CD14-positive monocyte (primary cell): ENCODE measurements around the gene MAP2K1. TPM values are rescaled to one million over a fixed set of nuclear protein-coding genes. Genes with fewer than 3 reads are reported as not detected.

Experiments used
- DNase-seq, 3 donors: peaks; one replicate each; pipeline ENCODE4 v3.0.0-alpha.2; 2011 to 2022
- H2AFZ ChIP-seq: 2 replicates; pipeline ENCODE4 v1.6.0; 2012; ENCODE audit warnings: mild to moderate bottlenecking, low read depth, low read length, inconsistent platforms; ENCODE audit not compliant: insufficient read depth, poor library complexity, severe bottlenecking
- H3K27ac ChIP-seq, 2 donors: 1 replicate in 1 of 2; 2 replicates in 1 of 2; pipeline ENCODE4 v1.5.1; 2012 to 2013; ENCODE audit warnings: low read length in 2 of 2, control low read depth in 1 of 2, inconsistent platforms in 1 of 2, low read depth in 1 of 2, mild to moderate bottlenecking in 1 of 2
- H3K27me3 ChIP-seq, 2 donors: one replicate each; pipeline versions ENCODE4 v1.6.0 to v1.6.1; 2011 to 2013; ENCODE audit warnings: low read length in 2 of 2; ENCODE audit not compliant: control insufficient read depth in 2 of 2, insufficient read depth in 2 of 2
- H3K36me3 ChIP-seq, 2 donors: replicated peaks in 1 of 2; 1 replicate in 1 of 2; 2 replicates in 1 of 2; pipeline versions ENCODE4 v1.5.1 to v1.6.1; 2012 to 2013; ENCODE audit warnings: low read length in 2 of 2, control low read depth in 1 of 2, inconsistent platforms in 1 of 2, mild to moderate bottlenecking in 1 of 2; ENCODE audit not compliant: insufficient read depth in 2 of 2, control insufficient read depth in 1 of 2
- H3K4me1 ChIP-seq, 2 donors: 1 replicate in 1 of 2; 2 replicates in 1 of 2; pipeline versions ENCODE4 v1.5.1 to v1.6.1; 2012 to 2013; ENCODE audit warnings: low read length in 2 of 2, control low read depth in 1 of 2, inconsistent platforms in 1 of 2, mild to moderate bottlenecking in 1 of 2, moderate library complexity in 1 of 2; ENCODE audit not compliant: insufficient read depth in 2 of 2, control insufficient read depth in 1 of 2
- H3K4me2 ChIP-seq: replicated peaks from 2 replicates; pipeline ENCODE3; 2012; ENCODE audit warnings: low read length, moderate library complexity, mild to moderate bottlenecking; ENCODE audit not compliant: poor library complexity, severe bottlenecking; ENCODE audit errors: extremely low read depth
- H3K4me3 ChIP-seq, 3 experiments: fragments of 200-600 bp in 1 of 3; sonication (generic) in 1 of 3; replicated peaks in 1 of 3; 1 replicate in 2 of 3; 2 replicates in 1 of 3; pipeline ENCODE4 v1.5.1; 2011 to 2013; ENCODE audit warnings: low read length in 3 of 3, mild to moderate bottlenecking in 3 of 3, control low read depth in 2 of 3, low read depth in 2 of 3, inconsistent platforms in 1 of 3, moderate library complexity in 1 of 3
- H3K79me2 ChIP-seq: 2 replicates; pipeline ENCODE4 v1.6.0; 2012; ENCODE audit warnings: mild to moderate bottlenecking, control low read depth, inconsistent platforms, low read length, moderate library complexity; ENCODE audit not compliant: insufficient read depth
- H3K9ac ChIP-seq: 2 replicates; pipeline ENCODE4 v1.6.0; 2017; ENCODE audit warnings: low read length, mild to moderate bottlenecking; ENCODE audit not compliant: insufficient read depth, poor library complexity, severe bottlenecking
- H3K9me3 ChIP-seq, 2 donors: replicated peaks in 1 of 2; 1 replicate in 1 of 2; 2 replicates in 1 of 2; pipeline versions ENCODE4 v1.5.1 to v1.6.1; 2012 to 2013; ENCODE audit warnings: low read length in 2 of 2, control low read depth in 1 of 2; ENCODE audit not compliant: control insufficient read depth in 1 of 2, insufficient read depth in 1 of 2
- H4K20me1 ChIP-seq: 2 replicates; pipeline ENCODE4 v1.6.0; 2012; ENCODE audit warnings: mild to moderate bottlenecking, low read length, control low read depth, moderate library complexity; ENCODE audit not compliant: insufficient read depth
- H3K27ac Mint-ChIP-seq, 7 donors: one replicate each; pipeline ENCODE4 v1.8.0; 2020; ENCODE audit warnings: mild to moderate bottlenecking in 7 of 7, mixed read lengths in 7 of 7, moderate library complexity in 6 of 7, inconsistent platforms in 2 of 7
- H3K27me3 Mint-ChIP-seq, 3 donors: one replicate each; pipeline ENCODE4 v1.8.0; 2021 to 2022; ENCODE audit warnings: low read depth in 3 of 3, mild to moderate bottlenecking in 3 of 3, mixed read lengths in 3 of 3, moderate library complexity in 3 of 3, inconsistent platforms in 1 of 3
- H3K36me3 Mint-ChIP-seq, 2 donors: one replicate each; pipeline ENCODE4 v1.8.0; 2020; ENCODE audit warnings: mixed read lengths in 2 of 2, inconsistent platforms in 1 of 2, mild to moderate bottlenecking in 1 of 2
- H3K4me1 Mint-ChIP-seq: one replicate; pipeline ENCODE4 v1.8.0; 2020; ENCODE audit warnings: mild to moderate bottlenecking, mixed read lengths
- H3K4me3 Mint-ChIP-seq, 2 donors: one replicate each; pipeline ENCODE4 v1.8.0; 2020; ENCODE audit warnings: mild to moderate bottlenecking in 2 of 2, mixed read lengths in 2 of 2, moderate library complexity in 1 of 2
- H3K9me3 Mint-ChIP-seq, 7 donors: one replicate each; pipeline ENCODE4 v1.8.0; 2020 to 2022; ENCODE audit warnings: mixed read lengths in 7 of 7, mild to moderate bottlenecking in 6 of 7, moderate library complexity in 6 of 7, inconsistent platforms in 2 of 7
- WGBS: methylation state at CpG from one replicate; pipeline ENCODE4 v1.1.5; 2013; ENCODE audit warnings: missing lambda C conversion rate; ENCODE audit not compliant: insufficient coverage; 5-methylcytosine and 5-hydroxymethylcytosine counted together
- intact Hi-C, 2 donors: fragments of 100-400 bp; cut with micrococcal nuclease; formaldehyde crosslinking; loops; one replicate each; pipeline versions ENCODE4 v1.15.0 to v1.15.1; 2023
- polyA plus RNA-seq, 3 donors: library from polyadenylated mRNA; depleted of rRNA in 1 of 3; unstranded in 2 of 3; stranded (reverse) in 1 of 3; fragments of 300-500 nt in 2 of 3; fragments of >200 nt in 1 of 3; fragmentation: Illumina TruSeq in 2 of 3; gene quantifications; 1 replicate in 2 of 3; 2 replicates in 1 of 3; pipeline ENCODE4 v1.2.3, GENCODE V29; 2012 to 2021
- TF ChIP-seq, protein P1 (sequence below): fragments of 200-600 bp; IDR thresholded peaks from one replicate; pipeline ENCODE4 v1.8.0; 2022; ENCODE audit warnings: antibody characterized with exemption, mild to moderate bottlenecking

MAP2K1 gene
- polyA plus RNA-seq, 3 donors, result 41.3 to 71.1 (median 64.5) TPM

DNA sequence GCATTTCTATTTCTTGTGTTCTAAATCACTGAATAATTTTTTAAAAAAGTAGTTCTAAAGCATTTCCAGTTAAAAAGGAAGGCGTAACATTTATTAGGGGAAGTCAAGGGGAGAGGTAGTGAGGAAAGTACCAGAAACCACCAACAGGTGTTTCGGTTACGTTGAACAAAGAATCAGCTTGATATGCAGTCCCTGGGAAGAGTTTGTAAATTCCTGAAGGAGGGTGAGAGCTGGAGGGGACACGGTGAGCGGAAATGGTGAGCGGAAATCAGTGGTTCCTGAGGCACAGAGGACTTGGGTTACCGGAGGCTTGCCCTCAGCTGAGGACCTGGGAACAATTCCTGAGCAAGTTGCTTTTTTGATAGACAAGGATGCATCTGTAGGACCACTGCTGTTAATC lies 17.8 kb downstream of the MAP2K1 start:
- no peak overlapping the region for H3K27ac ChIP-seq
- WGBS, result 12% methylated on average over 7 of the region's 7 CpGs
- peaks cover 2 to 11% of the 10 kb centered on the region in 2 donors for H3K36me3 ChIP-seq

GRCh38 chr15:66405007-66405406 lies 18.3 kb downstream of the MAP2K1 start:
- H3K4me1 ChIP-seq, result peaks cover 44 to 69% of the 10 kb centered on the region in 2 donors
- H3K9me3 ChIP-seq, result no peaks in the 10 kb centered on the region
- DNase-seq, result no peak
- peaks cover 2 to 9% of the 10 kb centered on the region in 2 donors for H3K36me3 ChIP-seq
- no peak overlapping the region for H3K27ac ChIP-seq
- no CpG with 5 or more reads among the region's 2 CpGs for WGBS
- H2AFZ ChIP-seq, result no peak overlapping the region
- no peaks in the 10 kb centered on the region for H3K27me3 ChIP-seq
- peaks cover 80% of the 10 kb centered on the region for H3K4me1 Mint-ChIP-seq
- H3K9me3 Mint-ChIP-seq, result peaks cover 0 to 2% (median 0%) of the 10 kb centered on the region in 7 donors
- no peaks in the 10 kb centered on the region for H3K27me3 Mint-ChIP-seq
- H3K36me3 Mint-ChIP-seq, result peaks cover 16 to 29% of the 10 kb centered on the region in 2 donors
- peak overlapping the region; percentile 56 for H3K4me2 ChIP-seq
- TF ChIP-seq, protein P1, sequence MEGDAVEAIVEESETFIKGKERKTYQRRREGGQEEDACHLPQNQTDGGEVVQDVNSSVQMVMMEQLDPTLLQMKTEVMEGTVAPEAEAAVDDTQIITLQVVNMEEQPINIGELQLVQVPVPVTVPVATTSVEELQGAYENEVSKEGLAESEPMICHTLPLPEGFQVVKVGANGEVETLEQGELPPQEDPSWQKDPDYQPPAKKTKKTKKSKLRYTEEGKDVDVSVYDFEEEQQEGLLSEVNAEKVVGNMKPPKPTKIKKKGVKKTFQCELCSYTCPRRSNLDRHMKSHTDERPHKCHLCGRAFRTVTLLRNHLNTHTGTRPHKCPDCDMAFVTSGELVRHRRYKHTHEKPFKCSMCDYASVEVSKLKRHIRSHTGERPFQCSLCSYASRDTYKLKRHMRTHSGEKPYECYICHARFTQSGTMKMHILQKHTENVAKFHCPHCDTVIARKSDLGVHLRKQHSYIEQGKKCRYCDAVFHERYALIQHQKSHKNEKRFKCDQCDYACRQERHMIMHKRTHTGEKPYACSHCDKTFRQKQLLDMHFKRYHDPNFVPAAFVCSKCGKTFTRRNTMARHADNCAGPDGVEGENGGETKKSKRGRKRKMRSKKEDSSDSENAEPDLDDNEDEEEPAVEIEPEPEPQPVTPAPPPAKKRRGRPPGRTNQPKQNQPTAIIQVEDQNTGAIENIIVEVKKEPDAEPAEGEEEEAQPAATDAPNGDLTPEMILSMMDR, result no peak
- peak overlapping the region in 2 of 7 donors; percentile 80 to 86 for H3K27ac Mint-ChIP-seq
- peak overlapping the region; percentile 53 to 91 for H3K4me3 Mint-ChIP-seq
- H3K79me2 ChIP-seq, result peaks cover 100% of the 10 kb centered on the region
- H3K4me3 ChIP-seq, result peak overlapping the region in 1 of 3 experiments; percentile 44
- intact Hi-C loops, result no loop called here
- no peak overlapping the region for H3K9ac ChIP-seq
- H4K20me1 ChIP-seq, result peaks cover 100% of the 10 kb centered on the region

More for the DNA sequence above, 17.8 kb downstream of the MAP2K1 start:
- peaks cover 18 to 25% of the 10 kb centered on the region in 2 donors for H3K36me3 Mint-ChIP-seq
- Histone ChIP-seq H2AFZ (no peak overlapping the region), H3K4me2 (peak overlapping the region; percentile 56), H3K9ac (no peak overlapping the region), H4K20me1 (peaks cover 100% of the 10 kb centered on the region), H3K4me3 (peak overlapping the region in 1 of 3 experiments; percentile 44), H3K79me2 (peaks cover 100% of the 10 kb centered on the region), H3K27me3 (no peaks in the 10 kb centered on the region), H3K4me1 (peaks cover 40 to 64% of the 10 kb centered on the region in 2 donors), H3K9me3 (no peaks in the 10 kb centered on the region)
- TF ChIP-seq, protein P1, result peak; percentile 56
- no peaks in the 10 kb centered on the region for H3K27me3 Mint-ChIP-seq
- peak overlapping the region; percentile 53 to 91 for H3K4me3 Mint-ChIP-seq
- H3K9me3 Mint-ChIP-seq, result peaks cover 0 to 2% (median 0%) of the 10 kb centered on the region in 7 donors
- peak in 2 of 3 donors; percentile 24 to 25 for DNase-seq
- peak overlapping the region in 4 of 7 donors; percentile 37 to 86 (median 82) for H3K27ac Mint-ChIP-seq
- H3K4me1 Mint-ChIP-seq, result peaks cover 77% of the 10 kb centered on the region
- intact Hi-C loops, result no loop called here
